ENCODE results near the gene USP17L24.
"Not testable (repeated sequence)": the region's sequence is repeated elsewhere in the genome, so short reads cannot be mapped to it uniquely, and the experiment has no call there.

DNA sequence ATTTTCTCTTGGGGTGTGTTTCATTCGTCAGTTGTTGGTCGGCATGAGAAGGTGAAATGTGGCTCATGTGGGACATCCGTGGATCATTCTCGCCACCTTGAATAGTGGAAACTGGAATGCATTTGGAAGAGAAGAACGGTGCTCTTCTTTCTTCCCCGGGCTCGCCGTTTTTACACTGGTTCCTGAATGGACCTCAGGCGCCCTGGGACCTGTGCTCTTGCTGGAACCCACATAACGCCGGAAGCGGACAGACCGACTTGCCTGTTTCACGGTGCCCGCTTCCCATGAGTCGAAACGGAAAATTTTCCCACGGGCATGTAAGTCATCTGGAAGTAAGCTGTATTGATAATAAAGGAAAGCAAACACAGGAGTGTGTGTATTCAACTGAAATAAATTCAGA lies 25.9 kb downstream of the USP17L24 start:
- TF ChIP-seq EZH2 (IDR thresholded peaks at IDR 0.05; ENCODE audit: borderline replicate concordance, insufficient read depth, low read length, poor library complexity, severe bottlenecking); POLR2AphosphoS5 (IDR thresholded peaks at IDR 0.05); EP300 (conservative IDR thresholded peaks at IDR 0.05; ENCODE audit: poor library complexity, severe bottlenecking): not testable (repeated sequence)
